Activated CD4-positive, CD25-positive, alpha-beta regulatory T cell treated with anti-CD3 and anti-CD28 coated beads, Interleukin-2, amount 50 U/mL, for 16 hours (primary cell): ENCODE results near the gene PRPF6.
A peak's percentile ranks its signal among the peaks of the same experiment; 100 is the strongest.

Experiments
- DNase-seq: peaks from one replicate; pipeline ENCODE4 v3.0.0-alpha.2; 2020; ENCODE audit warnings: low read depth, low spot score

PRPF6 gene

GRCh38 chr20:64076061-64076997 lies 95.4 kb downstream of the PRPF6 start:
- DNase-seq, result no peak

GRCh38 chr20:64077094-64077493 lies 96.2 kb downstream of the PRPF6 start:
- DNase-seq, result no peak

GRCh38 chr20:64077541-64077875 lies 96.6 kb downstream of the PRPF6 start:
- no peak for DNase-seq

- peak; percentile 33 for DNase-seq
Observed at GRCh38 chr20:64077876-64078551, 97.1 kb downstream of the PRPF6 start.

- DNase-seq, result no peak
Observed at GRCh38 chr20:64078934-64079272, 98.0 kb downstream of the PRPF6 start.

- DNase-seq, result peak; percentile 46
Observed at GRCh38 chr20:64079273-64080012, 98.5 kb downstream of the PRPF6 start, which contains the start of gene RGS19. TSS of gene RGS19 (minus strand) at chr20:64079518. CDS start at chr20:64076886, 2,632 bp downstream.

GRCh38 chr20:64080013-64080812 lies 99.3 kb downstream of the PRPF6 start, which contains the start of gene OPRL1:
TSS of gene OPRL1 (plus strand) at chr20:64080082. CDS start at chr20:64092721, 12,639 bp downstream.
- DNase-seq, result no peak

- DNase-seq, result no peak
Observed at GRCh38 chr20:64080813-64081623, 100.1 kb downstream of the PRPF6 start.

- DNase-seq, result no peak
Observed at GRCh38 chr20:64081624-64081964, 100.7 kb downstream of the PRPF6 start.

- no peak for DNase-seq
Observed at GRCh38 chr20:64082126-64082731, 101.3 kb downstream of the PRPF6 start.
